Measurements from ENCODE around the gene EP400. TPM values are rescaled to one million over a fixed set of nuclear protein-coding genes. Genes with fewer than 3 reads are reported as not detected.
"Not testable (repeated sequence)": the region's sequence is repeated elsewhere in the genome, so short reads cannot be mapped to it uniquely, and the experiment has no call there.

Gene EP400
- total RNA-seq, 1 donor from 2014 or later = 11.9 TPM

- TF ChIP-seq, protein P1, sequence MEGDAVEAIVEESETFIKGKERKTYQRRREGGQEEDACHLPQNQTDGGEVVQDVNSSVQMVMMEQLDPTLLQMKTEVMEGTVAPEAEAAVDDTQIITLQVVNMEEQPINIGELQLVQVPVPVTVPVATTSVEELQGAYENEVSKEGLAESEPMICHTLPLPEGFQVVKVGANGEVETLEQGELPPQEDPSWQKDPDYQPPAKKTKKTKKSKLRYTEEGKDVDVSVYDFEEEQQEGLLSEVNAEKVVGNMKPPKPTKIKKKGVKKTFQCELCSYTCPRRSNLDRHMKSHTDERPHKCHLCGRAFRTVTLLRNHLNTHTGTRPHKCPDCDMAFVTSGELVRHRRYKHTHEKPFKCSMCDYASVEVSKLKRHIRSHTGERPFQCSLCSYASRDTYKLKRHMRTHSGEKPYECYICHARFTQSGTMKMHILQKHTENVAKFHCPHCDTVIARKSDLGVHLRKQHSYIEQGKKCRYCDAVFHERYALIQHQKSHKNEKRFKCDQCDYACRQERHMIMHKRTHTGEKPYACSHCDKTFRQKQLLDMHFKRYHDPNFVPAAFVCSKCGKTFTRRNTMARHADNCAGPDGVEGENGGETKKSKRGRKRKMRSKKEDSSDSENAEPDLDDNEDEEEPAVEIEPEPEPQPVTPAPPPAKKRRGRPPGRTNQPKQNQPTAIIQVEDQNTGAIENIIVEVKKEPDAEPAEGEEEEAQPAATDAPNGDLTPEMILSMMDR (conservative IDR thresholded peaks at IDR 0.05; ENCODE audit: low read depth, low read length) = no peak
- no peak overlapping the region for H3K4me3 ChIP-seq (ENCODE audit: low read depth, low read length)
- no peak for DNase-seq (ENCODE audit: low read depth)
These were observed 127.8 kb downstream of the EP400 start for GRCh38 chr12:132077322-132078100.

- no peak overlapping the region for H3K4me3 ChIP-seq (ENCODE audit: low read depth, low read length)
- TF ChIP-seq, protein P1 (conservative IDR thresholded peaks at IDR 0.05; ENCODE audit: low read depth, low read length) = no peak
These were observed 128.4 kb downstream of the EP400 start for GRCh38 chr12:132078190-132078589.

GRCh38 chr12:132079200-132079599, 129.5 kb downstream of the EP400 start:
- TF ChIP-seq, protein P1 (conservative IDR thresholded peaks at IDR 0.05; ENCODE audit: low read depth, low read length) = no peak
- DNase-seq (ENCODE audit: low read depth) = no peak
- no peak overlapping the region for H3K4me3 ChIP-seq (ENCODE audit: low read depth, low read length)

More at GRCh38 chr12:132078190-132078589, 128.4 kb downstream of the EP400 start:
- DNase-seq (ENCODE audit: low read depth) = no peak

- no peak for DNase-seq (ENCODE audit: low read depth)
- no peak overlapping the region for H3K4me3 ChIP-seq (ENCODE audit: low read depth, low read length)
- TF ChIP-seq, protein P1 (conservative IDR thresholded peaks at IDR 0.05; ENCODE audit: low read depth, low read length) = no peak
These were observed 130.0 kb downstream of the EP400 start for GRCh38 chr12:132079695-132080094.

DNA sequence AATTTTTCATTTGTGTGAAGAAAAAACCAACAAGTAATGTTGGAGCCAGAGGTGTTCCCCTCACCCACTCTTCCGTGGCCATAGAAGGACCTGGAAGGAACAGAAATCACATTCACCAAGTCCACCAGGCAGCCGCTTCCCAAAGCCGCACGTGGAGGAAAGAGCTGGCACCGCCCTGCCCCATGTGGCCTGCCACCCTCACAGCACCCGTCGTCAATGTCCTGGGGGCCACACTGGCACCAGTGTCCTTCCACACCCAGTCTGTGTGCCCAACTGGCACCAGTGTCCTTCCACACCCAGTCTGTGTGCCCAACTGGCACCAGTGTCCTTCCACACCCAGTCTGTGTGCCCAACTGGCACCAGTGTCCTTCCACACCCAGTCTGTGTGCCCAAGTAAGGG, 130.8 kb downstream of the EP400 start:
- not testable (repeated sequence) for DNase-seq (ENCODE audit: low read depth); H3K4me3 ChIP-seq (ENCODE audit: low read depth, low read length)

GRCh38 chr12:132081423-132081822, 131.7 kb downstream of the EP400 start:
- DNase-seq (ENCODE audit: low read depth) = no peak
- TF ChIP-seq, protein P1 (conservative IDR thresholded peaks at IDR 0.05; ENCODE audit: low read depth, low read length) = no peak
- no peak overlapping the region for H3K4me3 ChIP-seq (ENCODE audit: low read depth, low read length)

GRCh38 chr12:132083614-132083940, 133.8 kb downstream of the EP400 start:
- TF ChIP-seq, protein P1 (conservative IDR thresholded peaks at IDR 0.05; ENCODE audit: low read depth, low read length) = no peak
- H3K4me3 ChIP-seq (ENCODE audit: low read depth, low read length) = peak overlapping the region; percentile 50
- DNase-seq (ENCODE audit: low read depth) = no peak
